Loucy (cell line): ENCODE results near the gene ROBO1.

ENCODE experiments used
- H2AFZ ChIP-seq: fragments of 200-600 bp; sonication (generic); 2 replicates; pipeline ENCODE4 v1.6.0; 2016; ENCODE audit warnings: antibody characterized with exemption, mild to moderate bottlenecking, low read length, moderate library complexity
- H3F3A ChIP-seq: fragments of 200-600 bp; 2 replicates; pipeline ENCODE4 v1.6.0; 2016; ENCODE audit warnings: antibody characterized with exemption, low read depth, mild to moderate bottlenecking
- H3K27me3 ChIP-seq: fragments of 200-600 bp; sonication (generic); 2 replicates; pipeline ENCODE4 v1.6.1; 2014; ENCODE audit warnings: low read length, mild to moderate bottlenecking; ENCODE audit not compliant: insufficient read depth, poor library complexity, severe bottlenecking
- H3K36me3 ChIP-seq: fragments of 200-600 bp; sonication (generic); 2 replicates; pipeline ENCODE4 v1.6.1; 2016; ENCODE audit warnings: low read length; ENCODE audit not compliant: insufficient read depth
- H3K4me1 ChIP-seq: fragments of 200-600 bp; sonication (generic); 2 replicates; pipeline ENCODE4 v1.5.1; 2014; ENCODE audit warnings: low read length, mild to moderate bottlenecking; ENCODE audit not compliant: insufficient read depth, poor library complexity, severe bottlenecking
- H3K4me2 ChIP-seq: fragments of 200-600 bp; sonication (generic); 2 replicates; pipeline ENCODE4 v1.6.0; 2014; ENCODE audit warnings: antibody characterized with exemption, low read length, low read depth, mild to moderate bottlenecking; ENCODE audit not compliant: poor library complexity, severe bottlenecking
- H3K4me3 ChIP-seq: fragments of 200-600 bp; sonication (generic); 2 replicates; pipeline ENCODE4 v1.5.1; 2014; ENCODE audit warnings: low read length, mild to moderate bottlenecking, mixed read lengths; ENCODE audit not compliant: poor library complexity, severe bottlenecking
- H3K79me2 ChIP-seq: fragments of 200-600 bp; sonication (generic); 2 replicates; pipeline ENCODE4 v1.6.1; 2014; ENCODE audit warnings: low read length; ENCODE audit not compliant: insufficient read depth
- H3K9ac ChIP-seq: fragments of 200-600 bp; sonication (generic); 2 replicates; pipeline ENCODE4 v1.6.0; 2014; ENCODE audit warnings: mild to moderate bottlenecking, low read depth, low read length, moderate library complexity; ENCODE audit not compliant: poor library complexity, severe bottlenecking
- H3K9me2 ChIP-seq: fragments of 200-600 bp; sonication (generic); replicated peaks from 2 replicates; pipeline ENCODE4 v1.6.1; 2016; ENCODE audit warnings: low read depth, low read length, mixed read lengths
- H3K9me3 ChIP-seq: fragments of 200-600 bp; sonication (generic); 2 replicates; pipeline ENCODE4 v1.6.1; 2014; ENCODE audit warnings: mild to moderate bottlenecking, antibody characterized with exemption, low read length, low read depth; ENCODE audit not compliant: insufficient read depth
- H4K20me1 ChIP-seq: fragments of 200-600 bp; sonication (generic); 2 replicates; pipeline ENCODE4 v1.6.0; 2014; ENCODE audit warnings: antibody characterized with exemption, low read length, mild to moderate bottlenecking; ENCODE audit not compliant: insufficient read depth, poor library complexity, severe bottlenecking
- CTCF ChIP-seq: fragments of 200-600 bp; sonication (generic); conservative IDR thresholded peaks from 2 replicates; pipeline ENCODE4 v1.5.1; 2014; ENCODE audit warnings: mild to moderate bottlenecking, antibody characterized with exemption, low read length
- EZH2phosphoT487 ChIP-seq: fragments of 200-600 bp; IDR thresholded peaks from 2 replicates; pipeline ENCODE4 v1.6.1; 2018; ENCODE audit warnings: antibody characterized with exemption, mild to moderate bottlenecking, moderate library complexity, borderline replicate concordance

The ROBO1 gene

GRCh38 chr3:79285380-79285779, 482.4 kb downstream of the ROBO1 start:
- no peaks in the 10 kb centered on the region for H3F3A ChIP-seq
- no peaks in the 10 kb centered on the region for H3K36me3 ChIP-seq
- no peaks in the 10 kb centered on the region for H3K27me3 ChIP-seq
- no peaks in the 10 kb centered on the region for H3K9me2 ChIP-seq
- H3K9ac ChIP-seq: no peak overlapping the region
- no peaks in the 10 kb centered on the region for H3K9me3 ChIP-seq
- H2AFZ ChIP-seq: no peak overlapping the region
- no peaks in the 10 kb centered on the region for H4K20me1 ChIP-seq
- H3K4me3 ChIP-seq: no peak overlapping the region
- no peaks in the 10 kb centered on the region for H3K79me2 ChIP-seq
- TF ChIP-seq CTCF (no peak), EZH2phosphoT487 (no peak)
- no peak overlapping the region for H3K4me2 ChIP-seq
- H3K4me1 ChIP-seq: no peaks in the 10 kb centered on the region

GRCh38 chr3:79284781-79285180, 483.0 kb downstream of the ROBO1 start:
- Histone ChIP-seq H3K9ac (no peak overlapping the region), H3K4me2 (no peak overlapping the region), H3K4me1 (no peaks in the 10 kb centered on the region), H3K27me3 (no peaks in the 10 kb centered on the region), H3F3A (no peaks in the 10 kb centered on the region), H3K9me3 (no peaks in the 10 kb centered on the region), H3K79me2 (no peaks in the 10 kb centered on the region), H3K4me3 (no peak overlapping the region), H4K20me1 (no peaks in the 10 kb centered on the region), H3K36me3 (no peaks in the 10 kb centered on the region), H3K9me2 (no peaks in the 10 kb centered on the region), H2AFZ (no peak overlapping the region)
- TF ChIP-seq CTCF: no peak
- TF ChIP-seq EZH2phosphoT487: no peak

GRCh38 chr3:79278681-79279080, 489.1 kb downstream of the ROBO1 start:
- Histone ChIP-seq H3K9me3 (no peaks in the 10 kb centered on the region), H2AFZ (no peak overlapping the region), H3K36me3 (no peaks in the 10 kb centered on the region), H3K4me2 (no peak overlapping the region), H3K79me2 (no peaks in the 10 kb centered on the region), H3K27me3 (no peaks in the 10 kb centered on the region), H4K20me1 (no peaks in the 10 kb centered on the region), H3F3A (no peaks in the 10 kb centered on the region), H3K9me2 (no peaks in the 10 kb centered on the region), H3K9ac (no peak overlapping the region), H3K4me3 (no peak overlapping the region), H3K4me1 (no peaks in the 10 kb centered on the region)
- TF ChIP-seq CTCF (no peak), EZH2phosphoT487 (no peak)
